HG03460 (cell line): ENCODE results near the gene STEAP3.

Experiments
- ATAC-seq: cut with Tn5 transposase; IDR thresholded peaks from one replicate; pipeline ENCODE4 v1.9.1; 2021; ENCODE audit not compliant: unreplicated experiment

Gene STEAP3

DNA sequence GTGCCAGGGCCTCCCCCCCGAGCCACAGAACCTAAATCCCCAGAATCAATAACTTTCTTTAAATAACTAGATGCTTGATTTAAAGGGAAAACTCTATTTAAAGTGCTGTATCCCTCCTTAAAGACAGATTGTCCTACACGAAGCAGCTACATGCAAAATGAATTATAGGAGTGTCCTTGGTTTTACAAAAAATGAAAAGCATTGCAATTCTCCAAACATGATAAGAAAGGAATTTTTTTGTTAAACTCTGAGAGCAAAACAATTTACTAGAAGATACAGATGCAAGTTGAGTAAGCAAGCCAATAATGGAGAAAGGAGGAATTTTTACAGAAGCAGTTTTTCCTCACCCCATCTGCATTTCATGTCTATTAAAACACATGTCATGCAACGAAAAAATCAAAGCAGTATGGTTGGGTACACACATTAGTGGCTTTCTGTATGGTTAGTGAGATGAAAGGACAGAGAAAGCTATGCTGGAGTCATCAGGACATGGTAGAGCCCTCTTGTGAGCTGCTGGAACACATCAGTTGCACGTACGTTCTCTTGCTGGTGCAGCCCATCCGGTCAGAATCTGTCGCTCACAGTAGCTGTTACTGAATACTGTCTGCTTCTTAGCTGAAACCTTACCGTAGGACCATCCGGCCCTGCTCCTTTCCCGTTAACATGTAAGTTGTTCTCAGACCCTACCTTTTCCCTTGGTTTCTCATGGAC, 25.9 kb upstream of the STEAP3 start:
- ATAC-seq = no peak

- no peak for ATAC-seq
These were observed 25.3 kb upstream of the STEAP3 start for GRCh38 chr2:119198240-119198840.

DNA sequence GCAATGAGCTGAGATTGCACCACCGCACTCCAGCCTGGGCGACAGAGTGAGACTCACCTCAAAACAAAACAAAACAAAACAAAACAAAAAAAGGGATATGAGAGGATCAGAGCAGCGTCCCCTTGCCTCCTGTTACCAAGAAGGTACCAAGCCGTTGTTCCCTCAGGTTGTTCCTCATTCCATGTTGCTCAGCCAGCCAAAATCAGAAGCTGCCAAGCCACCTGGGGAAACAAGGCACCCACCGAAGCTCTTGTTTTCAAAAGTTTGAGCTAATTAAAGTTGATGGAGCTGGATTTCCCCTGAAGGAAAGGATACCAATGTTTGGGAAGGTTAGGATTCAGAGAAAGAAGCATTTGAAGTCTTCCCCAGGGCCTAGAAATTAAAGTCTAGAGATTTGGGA, 21.8 kb upstream of the STEAP3 start:
- no peak for ATAC-seq

- no peak for ATAC-seq
These were observed 20.9 kb upstream of the STEAP3 start for GRCh38 chr2:119202610-119203310.

DNA sequence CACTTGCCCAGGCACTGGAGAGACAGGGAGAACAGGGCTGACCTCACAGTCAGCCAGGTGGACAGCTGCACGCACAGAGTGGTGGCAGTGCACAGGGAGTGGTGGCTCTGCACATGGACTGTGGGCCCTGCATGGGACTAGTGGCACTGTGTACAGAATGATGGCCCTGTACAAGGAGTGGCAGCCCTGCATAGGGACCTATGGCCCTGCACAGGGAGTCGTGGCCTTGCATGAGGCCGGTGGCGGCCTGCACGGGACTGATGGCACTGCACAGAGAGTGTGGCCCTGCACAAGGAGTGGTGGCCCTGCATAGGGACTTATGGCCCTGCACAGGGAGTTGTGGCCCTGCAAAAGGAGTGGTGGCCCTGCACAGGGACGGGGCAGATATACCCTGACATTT, 19.1 kb upstream of the STEAP3 start:
- ATAC-seq = no peak

- ATAC-seq = no peak
These were observed 18.5 kb upstream of the STEAP3 start for GRCh38 chr2:119205001-119205706.

DNA sequence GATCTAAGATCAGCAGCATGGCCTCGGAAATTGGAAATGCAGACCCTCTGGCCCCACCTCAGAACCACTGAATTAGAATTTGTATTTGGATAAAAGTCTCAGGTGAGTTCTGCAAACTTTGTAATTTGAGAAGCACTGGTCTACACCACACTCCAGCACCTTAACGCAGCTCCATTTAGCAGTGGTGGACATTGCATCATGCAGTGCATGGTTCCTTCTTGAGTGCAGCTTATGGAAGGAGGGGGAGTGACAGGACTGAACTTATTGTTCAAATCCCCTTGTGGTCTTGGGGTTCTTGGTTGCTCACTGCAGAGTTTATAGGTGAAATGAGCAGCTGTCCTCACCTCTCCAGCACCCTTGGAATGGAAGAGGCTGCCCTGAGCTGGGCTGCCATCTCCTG, 17.4 kb upstream of the STEAP3 start:
- ATAC-seq = no peak

- no peak for ATAC-seq
These were observed 16.2 kb upstream of the STEAP3 start for GRCh38 chr2:119207447-119207846.

- no peak for ATAC-seq
These were observed 14.8 kb upstream of the STEAP3 start for GRCh38 chr2:119208791-119209203.

DNA sequence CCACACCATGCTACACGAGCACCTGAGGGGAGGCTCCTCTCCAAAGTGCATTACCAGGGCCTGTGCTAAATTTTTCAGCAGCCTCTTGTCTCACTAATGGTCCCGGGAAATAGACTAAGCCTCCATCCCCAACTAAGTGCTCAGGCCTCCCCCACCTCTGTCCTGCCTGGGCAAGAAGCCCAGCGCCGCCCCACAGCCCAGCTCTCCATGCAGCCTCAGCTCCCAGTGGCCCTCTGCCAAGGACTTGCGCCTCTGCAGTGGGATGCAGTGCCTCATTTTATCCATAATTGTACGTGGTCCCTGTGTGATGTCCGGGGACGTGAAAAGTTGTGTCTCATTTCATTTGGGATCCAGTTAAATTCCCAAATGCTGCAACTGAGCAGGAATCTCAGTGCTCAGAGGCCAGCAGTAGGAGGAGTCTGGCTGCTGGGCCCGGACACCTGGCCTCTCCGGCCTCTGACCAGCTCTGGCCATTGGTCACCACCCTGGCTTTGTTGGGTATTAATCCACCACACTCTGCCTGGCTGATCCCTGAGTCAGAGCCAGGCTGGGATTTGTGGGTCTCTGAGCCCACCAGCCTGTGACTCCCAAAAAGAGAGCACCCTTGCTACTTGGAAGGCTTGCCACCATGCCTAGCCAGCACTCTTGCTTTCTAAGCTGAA, 11.4 kb upstream of the STEAP3 start:
- no peak for ATAC-seq

DNA sequence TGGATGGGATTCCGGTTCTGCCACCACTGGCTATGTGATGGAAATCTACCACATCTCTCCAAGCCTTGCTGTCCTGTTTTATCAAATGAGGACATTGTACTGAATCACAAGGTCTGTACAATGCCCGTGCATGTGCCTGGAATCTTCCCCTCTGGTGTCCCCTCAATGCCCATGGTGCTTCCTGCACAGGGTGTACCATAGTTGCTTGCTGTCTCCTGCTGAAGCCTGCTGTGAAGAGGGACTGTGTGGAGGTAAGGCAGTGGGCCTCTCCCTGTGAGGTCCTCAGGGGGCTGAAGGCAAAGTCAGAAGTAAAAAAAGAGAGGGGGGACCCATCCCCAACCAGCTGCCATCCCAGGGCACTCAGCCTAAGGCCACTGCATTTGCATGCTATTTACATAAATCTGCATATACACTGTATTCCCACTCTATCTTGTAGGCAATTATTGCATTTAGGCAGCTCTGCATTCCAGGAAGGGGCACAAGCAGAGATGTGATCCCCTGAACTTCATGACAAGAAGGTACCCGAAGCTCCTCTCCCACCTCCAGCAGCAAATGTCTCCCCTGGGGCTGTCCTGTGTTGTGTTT, 9.1 kb upstream of the STEAP3 start:
- ATAC-seq = no peak

- ATAC-seq = no peak
These were observed 6.6 kb upstream of the STEAP3 start for GRCh38 chr2:119216994-119217393.

DNA sequence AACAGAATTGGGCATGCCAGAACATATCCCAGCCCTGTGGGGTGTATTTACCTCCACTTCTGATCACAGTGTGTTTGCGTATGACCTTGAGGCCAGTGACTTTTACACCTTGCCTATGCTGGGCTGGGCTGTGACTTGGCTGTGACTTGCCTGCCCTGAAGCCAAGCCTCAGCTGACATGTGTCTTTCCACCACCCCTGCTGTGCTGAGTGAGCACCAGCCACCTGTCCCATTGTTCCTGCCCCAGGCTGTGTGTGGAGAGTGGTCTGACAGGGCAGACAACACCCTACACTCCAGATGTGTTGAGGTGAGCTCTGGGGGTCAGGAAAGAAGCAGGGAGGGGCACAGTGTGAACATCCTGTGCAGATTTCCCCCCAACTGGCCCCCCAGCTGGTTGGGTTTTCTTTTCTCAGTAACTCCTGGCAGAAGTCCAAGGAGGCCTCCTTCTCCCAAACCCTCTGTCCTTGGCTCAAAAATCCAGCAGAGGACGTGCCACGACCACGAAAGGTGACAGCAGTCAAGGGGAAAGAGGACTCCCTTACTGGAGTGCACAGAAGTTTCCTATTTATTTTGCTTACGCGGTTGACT, 5.1 kb upstream of the STEAP3 start:
- ATAC-seq = no peak

- no peak for ATAC-seq
These were observed 3.8 kb upstream of the STEAP3 start for GRCh38 chr2:119219873-119220272.

DNA sequence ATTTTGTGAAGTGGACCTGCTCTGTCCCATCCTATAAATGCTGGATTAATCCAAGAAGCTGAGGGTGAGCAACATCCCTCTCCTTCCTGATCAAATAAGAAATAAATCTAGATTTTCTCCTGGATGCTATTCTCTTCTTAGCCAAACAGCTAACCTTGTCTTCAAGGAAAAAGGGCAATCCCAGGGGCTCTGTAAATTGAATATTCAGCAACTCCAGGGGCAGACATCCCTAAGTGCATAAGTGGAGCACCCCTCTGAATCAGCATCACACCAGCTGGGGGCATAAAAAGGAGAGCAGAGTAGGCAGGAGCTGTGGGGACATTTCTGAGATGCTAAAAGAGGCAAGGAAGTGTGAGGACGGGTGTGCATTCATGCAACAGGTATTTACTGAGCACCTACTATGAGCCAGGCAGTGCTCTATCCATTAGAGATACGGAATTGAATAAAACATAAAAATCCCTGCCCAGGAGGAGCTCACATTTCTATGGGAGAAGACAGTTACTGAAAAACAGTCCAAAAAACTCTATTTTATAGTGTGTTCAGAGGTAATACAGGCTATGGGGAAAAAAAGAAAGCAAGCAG, 2.8 kb upstream of the STEAP3 start:
- no peak for ATAC-seq

GRCh38 chr2:119221609-119222008, 2.0 kb upstream of the STEAP3 start:
- ATAC-seq = no peak

GRCh38 chr2:119222213-119222612, 1.4 kb upstream of the STEAP3 start:
- no peak for ATAC-seq

DNA sequence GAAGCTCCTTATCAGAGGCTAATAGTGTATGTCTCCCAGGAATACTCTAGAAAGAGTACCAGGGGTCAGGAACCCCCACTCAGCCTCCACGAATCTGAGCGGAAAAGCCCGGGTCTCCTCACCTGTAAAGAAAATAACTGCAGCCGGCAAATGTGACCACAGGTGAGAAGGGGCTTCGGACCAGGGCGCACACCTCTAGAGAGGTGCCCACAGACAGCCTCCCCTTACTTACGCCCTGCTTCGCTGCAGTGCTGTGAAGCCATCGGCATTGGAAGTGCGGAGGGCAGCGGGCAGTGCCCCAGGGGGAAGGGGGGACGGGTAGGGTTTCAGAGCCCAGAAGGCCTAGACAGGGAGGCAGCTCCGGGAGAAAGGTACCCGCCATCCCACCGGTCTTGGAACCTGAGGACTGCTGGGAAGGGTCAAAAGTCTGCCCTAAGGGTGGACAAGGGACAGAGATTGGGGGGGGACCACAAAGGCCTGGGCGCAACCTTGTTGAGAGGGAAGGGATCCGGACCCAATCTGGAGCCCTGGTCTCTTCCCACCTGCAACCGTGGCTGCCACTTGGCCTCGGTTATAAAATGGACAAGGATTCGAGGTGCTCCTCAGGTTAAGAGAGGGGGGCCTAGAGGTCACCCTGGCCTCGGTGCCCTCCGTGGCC, 642 bp upstream of the STEAP3 start:
- ATAC-seq = no peak

GRCh38 chr2:119224391-119225104, 914 bp downstream of the STEAP3 start:
- ATAC-seq = no peak
